ENCODE data around the gene FAH. TPM values are rescaled to one million over a fixed set of nuclear protein-coding genes. Genes with fewer than 3 reads are reported as not detected.

Gene FAH
- total and polyA plus RNA-seq, 4 donors = 23.7 to 55.5 (median 49.2) TPM

DNA sequence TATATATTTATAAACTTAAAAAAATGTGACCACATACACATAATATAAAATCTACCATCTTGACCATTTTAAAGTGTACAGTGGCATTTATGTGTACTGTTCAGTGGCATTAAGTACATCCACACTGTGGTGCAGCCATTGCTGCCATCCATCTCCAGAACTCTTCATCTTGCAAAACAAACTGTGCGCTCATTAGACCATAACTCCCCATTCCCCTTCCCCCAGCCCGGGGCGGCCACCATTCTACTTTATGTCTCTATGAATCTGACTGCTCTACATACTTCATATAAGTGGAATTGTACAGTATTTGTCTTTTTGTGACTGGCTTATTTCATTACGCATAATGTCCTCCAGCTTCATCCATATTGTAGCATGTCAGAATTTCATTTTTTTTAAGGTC lies 51.4 kb downstream of the FAH start:
- H3K27me3 ChIP-seq (ENCODE audit: control insufficient read depth in 3 of 3, insufficient read depth in 3 of 3, low read length in 2 of 3) = peaks cover 0 to 3% (median 0%) of the 10 kb centered on the region in 3 donors
- DNase-seq (no peak), ATAC-seq (ENCODE audit: insufficient read depth, low FRiP score) (no peak)
- H3K36me3 ChIP-seq (ENCODE audit: control insufficient read depth in 4 of 4, insufficient read depth in 4 of 4, low read length in 4 of 4) = peaks cover 0 to 11% (median 2%) of the 10 kb centered on the region in 4 donors
- no peak overlapping the region for H3K9ac ChIP-seq (ENCODE audit: insufficient read depth in 1 of 2, low read length in 2 of 2)
- H3K4me1 ChIP-seq (ENCODE audit: control insufficient read depth in 5 of 5, insufficient read depth in 5 of 5, low read length in 5 of 5) = peaks cover 0 to 3% (median 0%) of the 10 kb centered on the region in 5 donors
- H3K4me3 ChIP-seq = no peak overlapping the region
- no peak overlapping the region for H3K27ac ChIP-seq (ENCODE audit: low read depth in 1 of 2, low read length in 1 of 2)
- WGBS, 2 donors = 93 to 99% methylated on average over 4 of the region's 4 CpGs
- peaks cover 0 to 3% (median 0%) of the 10 kb centered on the region in 4 donors for H3K9me3 ChIP-seq (ENCODE audit: control insufficient read depth in 4 of 4, insufficient read depth in 3 of 4, low read length in 3 of 4)
- TF ChIP-seq, protein P1, sequence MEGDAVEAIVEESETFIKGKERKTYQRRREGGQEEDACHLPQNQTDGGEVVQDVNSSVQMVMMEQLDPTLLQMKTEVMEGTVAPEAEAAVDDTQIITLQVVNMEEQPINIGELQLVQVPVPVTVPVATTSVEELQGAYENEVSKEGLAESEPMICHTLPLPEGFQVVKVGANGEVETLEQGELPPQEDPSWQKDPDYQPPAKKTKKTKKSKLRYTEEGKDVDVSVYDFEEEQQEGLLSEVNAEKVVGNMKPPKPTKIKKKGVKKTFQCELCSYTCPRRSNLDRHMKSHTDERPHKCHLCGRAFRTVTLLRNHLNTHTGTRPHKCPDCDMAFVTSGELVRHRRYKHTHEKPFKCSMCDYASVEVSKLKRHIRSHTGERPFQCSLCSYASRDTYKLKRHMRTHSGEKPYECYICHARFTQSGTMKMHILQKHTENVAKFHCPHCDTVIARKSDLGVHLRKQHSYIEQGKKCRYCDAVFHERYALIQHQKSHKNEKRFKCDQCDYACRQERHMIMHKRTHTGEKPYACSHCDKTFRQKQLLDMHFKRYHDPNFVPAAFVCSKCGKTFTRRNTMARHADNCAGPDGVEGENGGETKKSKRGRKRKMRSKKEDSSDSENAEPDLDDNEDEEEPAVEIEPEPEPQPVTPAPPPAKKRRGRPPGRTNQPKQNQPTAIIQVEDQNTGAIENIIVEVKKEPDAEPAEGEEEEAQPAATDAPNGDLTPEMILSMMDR (IDR thresholded peaks at IDR 0.05; ENCODE audit: control extremely low read depth, extremely low read depth) = no peak

DNA sequence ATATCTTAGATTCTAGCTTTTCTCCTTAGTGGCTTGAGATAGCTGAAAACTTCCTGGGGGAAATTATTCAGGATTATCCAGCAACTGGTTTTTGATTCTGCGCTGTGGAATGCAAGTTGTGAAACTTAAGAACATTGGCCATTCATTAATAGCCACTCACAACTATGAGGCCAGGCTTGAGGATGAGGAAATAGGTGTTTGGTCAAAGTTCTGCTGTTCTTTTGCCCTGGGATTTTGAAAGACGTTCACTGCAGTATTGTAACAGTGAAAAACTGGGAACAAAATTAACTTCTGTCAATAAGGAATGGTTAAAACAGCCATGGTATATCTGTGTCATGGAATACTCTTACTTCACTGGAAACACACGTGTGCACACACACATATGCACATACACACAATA lies 55.1 kb downstream of the FAH start:
- 57 to 71% methylated on average over 3 of the region's 3 CpGs for WGBS, 2 donors
- H3K4me1 ChIP-seq (ENCODE audit: control insufficient read depth in 5 of 5, insufficient read depth in 5 of 5, low read length in 5 of 5) = peaks cover 0 to 27% (median 0%) of the 10 kb centered on the region in 5 donors
- TF ChIP-seq, protein P1 (IDR thresholded peaks at IDR 0.05; ENCODE audit: control extremely low read depth, extremely low read depth) = no peak
- H3K36me3 ChIP-seq (ENCODE audit: control insufficient read depth in 4 of 4, insufficient read depth in 4 of 4, low read length in 4 of 4) = peaks cover 0 to 5% (median 0%) of the 10 kb centered on the region in 4 donors
- H3K27ac ChIP-seq (ENCODE audit: low read depth in 1 of 2, low read length in 1 of 2) = no peak overlapping the region
- no peaks in the 10 kb centered on the region for H3K27me3 ChIP-seq (ENCODE audit: control insufficient read depth in 3 of 3, insufficient read depth in 3 of 3, low read length in 2 of 3)
- peaks cover 0 to under 1% (median 0%) of the 10 kb centered on the region in 4 donors for H3K9me3 ChIP-seq (ENCODE audit: control insufficient read depth in 4 of 4, insufficient read depth in 3 of 4, low read length in 3 of 4)
- H3K9ac ChIP-seq (ENCODE audit: insufficient read depth in 1 of 2, low read length in 2 of 2) = no peak overlapping the region
- DNase-seq (peak in 1 of 3 donors; percentile 56), ATAC-seq (ENCODE audit: insufficient read depth, low FRiP score) (no peak)
- H3K4me3 ChIP-seq = no peak overlapping the region

DNA sequence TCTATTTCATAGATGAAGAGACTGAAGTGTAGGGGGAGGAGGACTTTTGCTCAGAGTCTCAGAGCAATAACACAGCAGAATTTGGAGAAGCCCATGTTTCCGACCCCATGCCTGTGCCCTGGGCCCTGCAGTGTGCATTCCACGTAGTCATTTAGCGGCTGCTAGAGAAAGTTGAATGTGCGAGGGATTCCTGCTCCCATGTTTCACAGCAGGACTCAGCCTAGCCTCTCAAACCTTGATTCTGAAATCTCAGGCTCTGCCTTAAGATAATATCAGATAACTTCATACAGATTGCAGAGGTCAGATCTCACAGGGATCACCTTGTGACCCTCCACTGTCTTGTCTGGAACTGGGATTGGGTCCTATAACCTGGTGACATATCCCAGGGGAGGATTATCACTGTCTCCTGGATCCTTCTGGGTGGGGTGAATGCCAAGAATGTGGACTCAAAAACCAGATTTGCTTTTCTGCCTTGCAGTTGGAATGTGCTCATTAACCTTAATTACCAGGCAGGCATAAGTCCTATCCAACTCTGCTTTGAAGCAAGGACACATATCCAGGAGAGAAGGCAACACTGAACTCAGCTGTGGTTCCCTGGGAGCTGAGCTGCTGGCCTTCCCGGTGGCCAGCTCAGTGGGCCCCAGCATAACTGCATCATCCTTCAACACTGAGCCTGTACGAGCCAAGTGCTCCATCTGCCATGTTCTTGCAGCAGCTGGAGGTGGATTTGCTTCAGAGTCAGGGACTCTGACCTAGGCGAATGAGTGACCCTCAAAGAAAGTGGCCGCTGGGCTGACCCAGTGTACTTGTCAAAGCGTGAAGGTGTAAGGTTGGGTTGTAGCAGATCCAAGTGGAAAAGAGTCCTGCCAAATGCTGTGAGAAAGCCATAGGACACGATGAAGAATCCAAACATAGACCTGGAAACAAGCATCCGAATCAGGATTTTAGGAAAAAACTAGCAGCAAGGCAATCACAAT lies 56.2 kb downstream of the FAH start:
- Histone ChIP-seq H3K9ac (ENCODE audit: insufficient read depth in 1 of 2, low read length in 2 of 2) (no peak overlapping the region), H3K4me3 (no peak overlapping the region), H3K9me3 (ENCODE audit: control insufficient read depth in 4 of 4, insufficient read depth in 3 of 4, low read length in 3 of 4) (peaks cover 0 to 7% (median 0%) of the 10 kb centered on the region in 4 donors), H3K4me1 (ENCODE audit: control insufficient read depth in 5 of 5, insufficient read depth in 5 of 5, low read length in 5 of 5) (peaks cover 0 to 27% (median 0%) of the 10 kb centered on the region in 5 donors), H3K27me3 (ENCODE audit: control insufficient read depth in 3 of 3, insufficient read depth in 3 of 3, low read length in 2 of 3) (no peaks in the 10 kb centered on the region), H3K36me3 (ENCODE audit: control insufficient read depth in 4 of 4, insufficient read depth in 4 of 4, low read length in 4 of 4) (peaks cover 0 to 2% (median 0%) of the 10 kb centered on the region in 4 donors), H3K27ac (ENCODE audit: low read depth in 1 of 2, low read length in 1 of 2) (no peak overlapping the region)
- ATAC-seq (ENCODE audit: insufficient read depth, low FRiP score) (no peak), DNase-seq (no peak)
- TF ChIP-seq, protein P1 (IDR thresholded peaks at IDR 0.05; ENCODE audit: control extremely low read depth, extremely low read depth) = no peak
- WGBS, 2 donors = 87 to 92% methylated on average over 11 of the region's 11 CpGs
